ENCODE data around the gene AFDN.

AFDN gene

DNA sequence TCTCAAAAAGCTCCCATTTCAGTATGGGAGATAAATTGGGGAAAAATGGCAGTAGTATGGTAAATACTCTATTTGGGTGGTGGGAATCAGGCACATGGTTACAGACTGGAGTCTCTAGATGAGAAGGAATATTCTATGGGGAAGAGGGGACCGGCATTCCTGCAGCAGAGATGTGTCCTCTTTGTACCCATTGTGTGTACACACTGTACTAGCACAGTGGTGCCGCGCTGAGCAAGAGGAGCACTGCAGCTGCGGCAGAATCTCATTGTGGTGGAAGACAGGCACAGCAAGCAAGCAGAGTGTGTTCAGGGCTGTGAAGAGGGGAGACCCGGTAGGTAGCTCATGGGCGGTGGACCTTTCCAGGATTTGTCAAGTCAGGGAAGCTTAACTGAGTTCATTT, 13.0 kb downstream of the AFDN start:
- DNase-seq (ENCODE audit: low read depth, low spot score): no peak

DNA sequence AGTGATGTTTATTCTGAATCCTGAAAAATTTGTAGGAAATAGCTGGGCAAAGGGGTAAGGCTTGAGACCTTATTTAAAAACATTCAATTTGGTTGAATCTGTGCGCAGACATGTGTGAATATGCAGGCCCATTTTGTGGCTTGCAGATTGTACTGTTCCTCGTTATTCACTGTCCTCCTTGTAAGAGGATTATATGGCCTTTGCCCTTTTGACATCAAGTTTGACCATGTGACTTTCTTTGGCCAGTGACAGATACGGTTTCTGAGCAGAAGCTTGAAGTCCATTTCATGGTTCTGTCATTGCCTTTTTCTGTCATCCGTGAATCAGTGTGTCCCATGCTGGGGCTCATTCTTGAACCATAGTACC, 13.4 kb downstream of the AFDN start:
- no peak for DNase-seq (ENCODE audit: low read depth, low spot score)

DNA sequence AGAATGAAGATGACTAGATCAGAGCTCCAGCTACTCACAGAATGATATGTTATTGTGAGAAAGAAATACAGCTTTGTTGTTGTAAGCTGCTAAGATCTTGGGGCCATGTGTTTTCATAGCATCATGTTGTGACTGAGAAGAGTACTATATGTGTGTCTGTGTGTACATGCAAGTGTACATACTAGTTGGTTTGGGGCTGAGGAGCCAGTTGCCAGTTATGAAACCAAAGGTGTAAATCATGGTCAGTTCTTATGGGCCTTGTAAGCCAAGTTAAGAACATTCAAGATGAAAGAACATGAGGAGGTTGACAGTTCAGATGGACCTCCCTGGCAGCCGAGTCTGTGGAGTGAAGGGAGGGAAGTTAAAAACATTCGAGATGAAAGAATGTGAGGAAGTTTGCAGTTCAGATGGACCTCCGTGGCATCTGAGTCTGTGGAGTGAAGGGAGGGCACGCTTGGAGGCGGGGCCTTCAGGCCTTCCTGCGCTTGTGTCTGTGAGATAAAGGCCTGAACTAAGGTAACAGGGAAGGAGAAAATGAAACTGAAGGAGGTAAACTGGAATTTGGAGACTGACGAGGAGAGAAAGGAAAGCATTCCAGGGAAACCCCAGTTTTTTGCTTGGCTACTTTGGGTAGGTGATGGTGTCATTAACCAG, 13.9 kb downstream of the AFDN start:
- no peak for DNase-seq (ENCODE audit: low read depth, low spot score)

DNA sequence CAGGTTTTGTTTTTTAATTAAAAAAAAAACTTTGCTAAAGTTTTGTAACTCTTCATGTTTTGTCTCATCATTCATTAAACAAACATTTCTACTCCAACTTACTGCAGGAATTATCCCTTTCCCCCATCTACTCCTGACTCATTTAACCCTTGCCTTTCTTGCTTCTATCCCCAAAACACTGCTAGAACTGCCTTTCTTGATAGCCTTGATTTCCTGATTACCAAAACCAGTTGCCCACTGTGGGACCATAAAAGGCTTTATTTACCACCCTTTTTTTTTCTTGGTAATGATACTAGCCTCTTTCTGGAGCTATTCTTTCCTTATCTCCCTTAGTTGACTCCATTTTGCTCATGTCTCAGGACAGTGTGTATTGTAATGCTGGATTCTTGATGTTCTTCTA, 15.3 kb downstream of the AFDN start:
- no peak for DNase-seq (ENCODE audit: low read depth, low spot score)

DNA sequence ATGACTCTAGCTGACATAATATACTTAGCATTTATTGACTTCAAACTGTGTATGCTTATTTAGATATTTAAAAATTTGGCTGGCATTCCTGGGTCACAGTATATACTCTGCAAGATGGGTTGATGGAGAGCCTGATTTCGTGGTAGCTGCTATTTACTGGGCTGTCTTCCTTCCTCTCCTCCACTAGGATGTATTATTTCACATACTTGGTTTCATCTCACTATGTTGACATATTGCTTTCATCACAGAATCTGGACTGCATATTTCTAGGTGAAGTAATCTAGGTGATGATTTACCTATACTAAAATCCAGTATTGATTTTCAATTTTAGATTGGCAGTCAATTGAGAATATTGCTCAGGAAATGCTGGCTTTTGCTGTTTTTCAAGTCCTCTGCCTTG, 15.7 kb downstream of the AFDN start:
- DNase-seq (ENCODE audit: low read depth, low spot score): no peak

DNA sequence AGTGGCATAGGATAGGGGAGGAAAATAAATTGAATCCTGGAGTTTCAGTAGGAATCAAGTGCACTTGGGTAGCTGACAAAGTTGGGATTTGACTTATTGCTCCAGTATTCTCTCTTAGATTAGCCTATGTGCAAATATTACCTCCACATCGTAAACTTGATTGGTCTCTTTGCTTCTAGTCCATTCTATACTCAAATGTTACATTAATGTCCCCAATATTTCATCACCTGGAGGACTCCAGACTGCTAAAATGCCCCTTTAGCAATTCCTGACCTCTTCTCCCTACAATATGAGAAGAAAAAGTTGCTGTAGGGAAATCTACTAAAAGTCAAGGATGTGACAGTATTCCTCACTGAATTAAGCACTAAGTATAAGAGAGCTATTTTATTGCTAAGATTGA, 16.3 kb downstream of the AFDN start:
- DNase-seq (ENCODE audit: low read depth, low spot score): no peak

DNA sequence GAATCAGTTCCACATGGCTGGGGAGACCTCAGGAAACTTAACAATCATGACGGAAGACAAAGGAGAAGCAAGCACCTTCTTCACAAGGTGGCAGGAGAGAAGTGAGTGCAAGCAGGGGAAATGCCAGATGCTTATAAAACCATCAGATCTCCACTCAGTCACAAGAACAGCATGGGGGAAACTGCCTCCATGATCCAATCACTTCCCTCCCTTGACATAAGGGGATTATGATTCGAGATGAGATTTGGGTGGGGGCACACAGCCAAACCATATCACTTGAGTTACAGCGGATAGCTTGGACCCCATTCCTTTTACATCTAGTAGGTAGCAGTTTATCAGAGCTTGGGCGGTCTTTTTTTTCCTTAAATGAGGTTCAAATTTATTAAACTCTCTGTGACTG, 19.1 kb downstream of the AFDN start:
- no peak for DNase-seq (ENCODE audit: low read depth, low spot score)

DNA sequence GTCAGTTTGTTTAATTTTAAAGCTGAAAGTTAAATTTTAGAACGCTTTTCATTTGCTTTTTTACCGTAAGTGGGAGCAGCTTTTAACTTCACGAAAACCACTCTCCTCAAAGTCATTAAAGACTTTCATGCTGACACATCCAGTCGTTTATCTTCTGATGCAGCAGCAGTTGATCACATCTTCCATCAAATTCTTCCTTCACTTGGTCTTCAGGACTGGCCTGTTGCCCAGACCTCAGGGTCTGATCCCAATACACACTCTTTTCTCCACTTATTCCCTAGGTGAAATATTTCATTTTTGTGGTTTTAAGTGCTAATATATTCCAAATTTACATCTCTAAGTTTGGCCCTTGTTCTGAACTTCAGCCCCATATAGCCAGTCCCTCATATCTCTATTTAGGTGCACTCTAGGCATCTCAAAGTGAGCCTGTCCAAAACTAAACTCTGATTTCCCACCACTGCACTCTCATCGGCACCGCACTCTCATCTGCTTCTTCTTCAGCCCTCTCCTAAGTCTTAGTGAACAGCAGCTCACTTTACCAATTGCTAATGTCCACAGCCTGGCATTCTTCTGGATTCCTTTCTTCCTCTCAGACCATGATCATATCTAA, 20.4 kb downstream of the AFDN start:
- DNase-seq (ENCODE audit: low read depth, low spot score): peak; percentile 48

DNA sequence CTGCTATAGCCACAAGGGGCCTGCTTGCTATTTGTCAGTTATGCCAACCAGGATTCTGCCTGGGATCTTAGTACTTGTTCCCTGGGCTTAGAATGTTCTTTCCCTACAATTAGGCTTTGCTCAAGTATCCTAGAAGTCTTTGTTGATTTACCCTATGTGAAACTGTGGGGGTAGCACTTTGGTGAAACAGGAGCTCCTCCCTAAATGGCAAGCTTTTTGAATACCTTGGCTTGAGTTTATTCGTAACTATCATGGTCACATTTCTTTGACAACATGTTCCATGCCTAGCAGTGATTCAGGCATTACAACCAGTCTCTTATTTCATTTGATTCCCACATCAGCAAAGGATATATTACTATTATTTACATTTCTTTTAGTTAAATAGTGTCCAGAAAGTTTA, 21.2 kb downstream of the AFDN start:
- no peak for DNase-seq (ENCODE audit: low read depth, low spot score)

DNA sequence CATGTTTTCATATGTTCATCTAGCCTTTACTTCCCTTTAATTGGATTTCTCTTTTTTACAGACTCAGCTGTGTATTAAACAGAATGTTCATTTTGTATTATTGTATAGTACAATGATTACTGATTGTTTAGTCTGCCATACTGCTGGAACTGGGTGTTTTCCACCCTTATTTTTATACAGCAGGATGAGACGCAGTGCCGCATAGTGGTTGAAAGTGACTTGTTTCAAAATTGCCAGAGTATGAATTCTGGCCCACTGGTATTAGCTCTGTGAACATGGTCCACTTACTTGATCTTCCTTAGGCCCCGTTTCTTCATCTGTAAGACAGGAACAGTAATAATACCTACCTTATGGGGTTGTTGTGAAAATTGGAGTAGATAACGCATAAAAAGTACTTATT, 22.1 kb downstream of the AFDN start:
- no peak for DNase-seq (ENCODE audit: low read depth, low spot score)

DNA sequence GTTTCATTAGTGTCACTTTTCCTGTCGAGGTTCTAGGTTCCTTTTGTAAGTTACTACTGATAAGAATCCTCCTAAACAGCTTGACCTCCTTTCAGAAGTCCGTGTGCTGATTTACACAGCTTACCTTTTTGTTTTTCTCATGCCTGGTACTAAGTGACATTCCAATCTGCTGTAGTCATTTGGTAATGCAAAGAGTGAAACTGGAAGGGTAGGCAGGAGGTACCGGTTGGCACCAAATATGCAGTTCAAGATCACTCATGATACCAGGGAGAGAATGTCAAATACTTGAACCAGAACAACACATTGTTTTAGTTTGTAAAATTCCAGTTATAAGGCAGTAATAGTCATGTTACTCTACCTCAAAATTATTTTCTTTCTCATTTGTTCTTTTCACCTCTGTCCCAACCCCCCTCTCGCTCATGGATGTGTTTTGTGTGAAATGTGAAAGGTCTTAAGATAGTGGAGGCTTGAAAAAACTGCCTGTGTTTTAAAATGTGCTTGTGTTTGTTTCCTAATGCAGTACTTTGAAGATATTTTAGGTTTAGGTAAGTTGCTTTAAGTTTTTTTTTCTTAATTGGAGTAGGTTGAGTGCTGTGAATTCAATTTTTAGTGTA, 23.2 kb downstream of the AFDN start:
- DNase-seq (ENCODE audit: low read depth, low spot score): peak; percentile 77

DNA sequence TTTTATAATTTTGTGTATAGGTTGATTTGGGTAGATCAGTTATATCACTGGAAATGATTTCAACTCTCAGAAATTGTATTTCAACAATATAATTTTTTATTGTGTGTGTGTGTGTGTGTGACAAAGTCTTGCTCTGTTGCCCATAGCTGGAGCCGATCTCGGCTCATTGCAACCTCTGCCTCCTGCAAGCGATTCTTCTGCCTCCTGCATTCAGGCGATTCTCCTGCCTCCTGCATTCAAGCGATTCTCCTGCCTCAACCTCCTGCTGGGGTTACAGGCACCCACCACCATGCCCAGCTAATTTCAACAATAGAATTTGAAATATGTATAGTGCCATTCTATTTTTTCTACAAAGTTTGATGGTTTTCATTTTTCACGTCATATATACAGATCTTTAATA, 24.1 kb downstream of the AFDN start:
- DNase-seq (ENCODE audit: low read depth, low spot score): no peak

DNA sequence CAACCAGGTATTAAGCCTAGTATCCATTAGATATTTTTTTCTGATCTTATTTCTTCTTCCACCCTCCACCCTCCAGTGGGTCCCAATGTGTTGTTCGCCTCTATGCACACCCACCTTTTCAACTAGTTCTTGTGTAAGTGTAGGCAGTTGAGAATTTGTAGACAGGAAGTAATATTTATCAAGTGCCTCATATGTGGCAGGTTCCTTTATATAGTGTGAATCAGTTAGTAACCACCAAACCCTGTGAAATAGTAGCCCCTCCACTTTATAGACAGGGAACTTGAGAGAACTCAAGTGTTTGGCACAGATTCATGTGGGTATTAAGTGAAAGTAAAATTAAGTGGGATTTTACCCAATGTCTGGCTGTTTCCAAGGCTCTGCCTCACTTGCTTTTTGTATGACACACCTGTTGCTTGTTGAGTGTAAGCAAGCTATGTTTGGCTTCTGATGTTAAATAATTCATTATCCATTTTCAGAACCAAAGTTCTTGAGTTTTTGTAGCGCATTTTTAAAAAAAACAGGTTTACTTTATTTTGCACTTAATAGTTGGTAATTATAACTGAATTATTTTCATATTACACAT, 24.8 kb downstream of the AFDN start:
- DNase-seq (ENCODE audit: low read depth, low spot score): no peak

DNA sequence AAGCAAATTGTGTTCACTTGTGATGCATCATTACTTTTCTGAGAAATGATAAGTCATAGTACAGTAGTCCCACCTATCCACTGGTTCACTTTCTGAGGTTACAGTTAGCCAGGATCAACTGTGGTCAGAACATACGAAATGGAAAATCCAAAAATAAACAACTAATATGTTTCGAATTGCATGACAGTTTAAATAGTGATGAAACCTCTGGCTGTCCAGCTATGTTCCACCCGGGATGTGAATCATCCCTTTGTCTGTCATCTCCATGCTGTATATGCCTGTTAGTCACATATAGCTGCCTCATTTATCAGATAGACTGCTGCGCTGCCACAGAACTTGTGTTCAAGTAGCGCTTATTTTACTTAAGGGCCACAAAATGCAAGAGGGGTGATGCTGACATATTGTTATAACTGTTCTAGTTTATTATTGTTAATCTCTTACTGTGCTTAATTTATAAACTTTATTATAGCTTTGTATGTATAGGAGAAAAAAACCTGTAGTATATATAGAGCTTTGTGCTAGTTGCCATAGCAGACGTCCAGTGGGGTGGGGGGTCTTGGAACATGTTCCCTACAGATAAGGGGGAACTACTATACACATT, 29.2 kb downstream of the AFDN start:
- peak; percentile 64 for DNase-seq (ENCODE audit: low read depth, low spot score)

DNA sequence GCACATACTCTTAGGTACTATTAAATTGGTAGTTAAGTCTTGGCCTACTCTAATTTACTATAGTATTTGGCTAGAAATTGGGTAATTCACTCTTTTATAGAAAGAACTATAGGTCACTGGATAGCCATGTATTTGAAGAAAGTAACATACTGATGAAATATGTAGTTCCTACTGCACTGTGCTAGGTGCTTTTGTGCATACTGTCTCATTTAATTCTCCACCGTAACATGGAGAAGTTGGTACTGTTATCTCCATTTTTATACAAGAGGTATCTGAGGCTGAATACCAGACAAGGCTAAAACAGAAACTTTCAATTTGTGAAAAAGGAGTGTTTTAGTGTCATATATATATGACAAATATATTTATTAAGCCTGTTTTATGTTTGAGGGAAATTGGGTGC, 29.8 kb downstream of the AFDN start:
- DNase-seq (ENCODE audit: low read depth, low spot score): no peak

DNA sequence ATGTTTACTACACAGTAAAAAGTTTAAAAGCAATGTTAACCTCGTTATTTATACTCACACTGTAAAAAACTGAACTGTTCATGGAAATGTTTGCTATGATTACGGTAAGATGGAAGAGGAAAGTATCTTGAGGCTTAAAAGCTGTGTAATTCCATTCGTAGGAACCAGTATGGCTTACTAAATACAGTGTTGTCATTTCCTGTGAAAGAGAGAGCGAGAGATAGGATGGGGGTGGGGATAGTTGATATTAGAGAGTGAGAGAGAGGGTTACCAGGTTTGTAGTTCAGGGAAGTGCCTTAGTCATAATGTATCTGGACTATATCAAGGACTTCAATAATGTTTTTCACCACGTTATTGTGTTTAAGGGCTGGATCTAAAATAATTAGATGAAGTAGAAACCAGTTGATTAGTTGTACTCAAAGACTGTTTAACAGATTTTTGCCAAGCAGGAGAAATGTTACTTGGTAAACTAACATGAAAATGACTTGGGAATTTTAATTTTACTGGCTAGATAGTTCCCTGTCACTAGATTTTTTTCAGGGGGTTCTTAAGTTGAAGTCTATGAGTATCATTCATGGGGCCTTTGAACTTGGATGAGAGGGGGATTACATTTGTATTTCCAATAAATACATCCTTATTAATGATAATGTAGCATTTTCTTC, 30.4 kb downstream of the AFDN start:
- no peak for DNase-seq (ENCODE audit: low read depth, low spot score)

DNA sequence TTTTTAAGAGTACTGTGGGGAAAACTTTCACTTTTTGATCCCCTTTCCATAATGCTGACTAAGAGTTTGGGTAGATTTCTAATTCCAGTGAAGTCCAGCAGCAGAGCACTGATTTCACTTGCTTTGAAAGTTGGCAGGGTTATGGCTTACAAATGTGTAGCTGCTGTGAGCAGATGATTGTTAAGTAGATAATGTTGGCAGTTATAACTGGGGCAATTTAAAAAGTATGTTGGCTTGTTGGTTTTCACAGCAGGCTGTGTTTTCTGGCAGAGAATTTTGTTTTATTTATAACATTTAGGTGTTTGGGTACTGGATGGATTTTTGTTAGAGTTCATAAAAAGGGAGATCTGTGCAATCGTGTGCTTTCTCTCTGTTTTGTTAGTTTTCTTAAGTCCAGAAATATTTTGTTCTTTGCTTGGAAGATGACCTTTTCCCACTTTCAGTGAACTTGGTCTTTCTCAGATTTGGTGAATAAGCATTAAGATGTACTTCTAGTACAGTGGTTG, 31.4 kb downstream of the AFDN start:
- peak; percentile 79 for DNase-seq (ENCODE audit: low read depth, low spot score)

DNA sequence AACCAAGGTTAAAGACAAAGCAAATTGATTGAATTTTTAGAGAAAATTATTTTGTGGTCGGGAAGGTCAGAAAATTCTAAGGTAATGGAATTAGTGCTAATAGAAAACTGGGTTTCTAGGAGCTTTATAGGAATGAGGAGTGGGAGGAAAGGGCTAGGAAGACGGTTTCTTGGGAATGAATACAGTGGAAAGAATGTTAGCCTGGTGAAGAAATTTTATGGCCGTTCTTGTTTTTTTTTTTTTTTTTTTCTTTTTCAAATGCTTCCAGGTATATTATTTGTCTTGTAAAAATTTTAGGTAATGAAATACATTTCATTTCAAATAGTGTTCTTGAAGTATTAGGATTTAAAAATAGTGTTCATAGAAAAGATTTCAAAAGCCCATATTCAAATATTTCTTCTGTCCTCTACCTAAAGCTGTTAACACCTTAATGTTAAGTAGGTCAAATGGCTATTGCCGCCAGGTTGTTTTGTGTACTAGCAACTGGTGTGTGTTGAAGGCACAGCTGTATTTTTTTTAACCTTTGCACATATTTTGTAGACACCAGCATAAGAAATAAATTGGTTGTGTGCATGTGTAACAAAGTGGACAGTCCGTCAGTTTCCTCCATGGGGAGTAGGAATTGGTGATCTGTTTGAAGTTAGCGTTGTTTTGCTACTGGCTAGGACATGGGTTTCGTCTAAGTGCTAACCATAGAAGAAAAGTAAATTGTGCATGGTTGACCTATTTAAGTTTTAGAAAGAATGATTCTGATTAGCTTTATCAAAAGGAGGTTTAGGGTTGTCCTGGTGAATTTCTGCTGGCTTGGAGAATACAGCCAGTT, 32.3 kb downstream of the AFDN start:
- DNase-seq (ENCODE audit: low read depth, low spot score): no peak

DNA sequence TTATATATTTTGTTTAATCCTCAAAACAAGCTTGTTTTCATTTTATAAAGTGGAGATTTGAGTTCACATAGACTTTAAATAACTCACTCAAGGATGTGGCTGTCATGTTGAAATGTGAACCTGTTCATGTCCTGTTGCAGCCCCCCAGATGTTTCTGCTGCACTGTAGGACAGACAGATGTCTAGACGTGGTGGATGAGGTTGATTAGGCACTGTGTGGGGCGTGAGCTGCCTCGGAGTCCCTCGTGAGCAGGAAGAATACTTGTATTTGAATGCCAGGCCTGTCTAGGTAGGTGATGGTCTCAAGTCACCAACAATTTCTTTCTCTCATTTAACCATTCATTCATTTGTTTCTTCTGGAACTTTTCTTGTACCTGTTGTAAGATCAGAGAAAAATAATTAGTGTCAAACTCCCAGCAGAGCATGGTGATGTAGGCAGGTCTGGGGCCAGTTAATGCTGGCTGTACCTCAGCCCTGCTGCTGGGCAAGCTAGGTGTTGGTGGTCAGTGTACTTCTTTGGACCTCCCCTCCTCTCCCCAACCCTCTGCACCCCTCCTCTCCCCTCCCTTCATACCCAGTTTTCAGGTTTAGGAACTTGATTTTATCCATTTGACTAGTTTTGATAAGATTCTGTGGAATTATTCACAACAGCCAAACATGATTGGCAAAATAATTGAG, 34.0 kb downstream of the AFDN start:
- no peak for DNase-seq (ENCODE audit: low read depth, low spot score)

DNA sequence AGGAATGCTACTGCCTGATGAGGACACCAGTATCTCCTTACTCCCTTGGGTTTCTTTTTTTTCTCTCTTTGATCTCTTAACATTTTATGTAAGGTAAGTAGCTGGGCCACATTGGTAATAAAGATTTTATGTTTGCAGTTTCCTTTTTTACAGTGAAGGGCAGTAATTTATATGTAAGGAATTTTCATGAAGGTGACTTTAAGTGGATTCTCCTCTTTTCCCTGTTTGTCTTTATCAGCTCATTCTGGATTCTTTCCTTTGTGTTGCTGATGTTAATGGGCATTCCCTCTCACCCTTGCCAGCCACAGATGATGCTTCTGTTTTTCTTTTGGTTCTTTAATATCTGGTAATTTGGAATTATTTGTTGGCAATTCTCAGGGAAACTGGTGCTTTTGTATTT, 34.7 kb downstream of the AFDN start:
- no peak for DNase-seq (ENCODE audit: low read depth, low spot score)

DNA sequence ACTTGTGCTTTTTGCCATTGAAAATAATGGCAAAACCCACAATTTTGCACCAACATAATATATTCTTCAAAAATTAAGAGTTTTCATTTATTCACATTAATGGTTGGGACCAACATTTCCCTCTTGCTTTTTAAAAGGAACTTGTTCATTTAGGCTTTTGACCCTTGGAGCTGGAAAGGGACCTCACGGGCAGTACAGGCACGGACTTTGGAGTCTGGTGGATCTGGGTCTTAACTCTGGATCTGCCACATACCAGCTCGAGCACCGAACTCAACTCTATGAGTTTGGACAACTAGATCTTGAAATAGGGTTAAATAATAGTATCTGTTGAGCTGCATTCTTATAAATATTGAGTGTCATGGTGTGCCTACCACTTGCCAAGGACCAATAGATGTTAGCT, 37.2 kb downstream of the AFDN start:
- DNase-seq (ENCODE audit: low read depth, low spot score): no peak

All from astrocyte of the hippocampus (primary cell).